Activated CD4-positive, CD25-positive, alpha-beta regulatory T cell treated with anti-CD3 and anti-CD28 coated beads, Interleukin-2, amount 50 U/mL, for 24 hours (primary cell): Measurements from ENCODE around the gene ARPIN.
"Not testable (repeated sequence)": the region's sequence is repeated elsewhere in the genome, so short reads cannot be mapped to it uniquely, and the experiment has no call there.

Experiments used
- ATAC-seq, 2 donors: fragments of 150-1000 bp; cut with Tn5 transposase; one replicate each; pipeline ENCODE4 v1.10.0; 2021; ENCODE audit warnings: mild to moderate bottlenecking in 1 of 2, moderate library complexity in 1 of 2

ARPIN gene

DNA sequence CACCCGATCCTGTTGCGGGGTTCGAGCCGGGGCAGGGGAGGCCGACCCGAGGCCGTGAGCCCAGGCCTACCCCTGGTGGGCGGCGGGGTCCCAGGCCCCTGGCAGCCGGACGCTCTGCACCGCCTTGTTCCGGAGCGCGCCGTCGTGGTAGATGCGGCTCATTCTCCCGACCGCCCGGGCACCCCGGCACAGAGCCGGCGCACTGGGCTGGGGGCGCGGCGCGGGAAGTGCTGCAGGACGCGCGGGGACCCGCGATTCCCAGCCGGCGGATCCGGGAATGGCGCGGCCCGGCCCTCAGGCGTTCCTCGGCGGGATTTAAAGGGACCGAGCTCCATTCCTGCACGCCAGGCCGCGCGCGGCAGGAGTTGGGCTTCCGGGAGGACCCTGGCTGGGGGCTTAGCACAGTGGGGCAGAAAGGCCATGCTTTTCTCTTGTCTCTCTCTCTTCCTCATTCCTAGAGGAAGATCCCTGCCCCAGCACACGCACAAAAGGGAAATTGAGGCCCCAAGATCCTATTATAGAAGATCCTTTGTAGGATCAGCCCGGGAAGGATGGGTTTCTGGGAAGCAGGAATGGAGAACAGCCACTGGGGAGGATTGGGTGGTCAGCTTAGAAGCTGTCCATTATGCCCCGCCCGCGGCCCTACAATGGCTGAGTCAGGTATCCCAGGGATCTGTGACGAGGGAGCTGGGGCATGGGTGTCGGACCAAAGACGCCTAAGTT, at the start of gene ARPIN:
Gene ARPIN (minus strand): TSS at position 279 of the 723 bp plus-strand sequence. CDS start 117 bp downstream, at position 162.
- ATAC-seq, result no peak

DNA sequence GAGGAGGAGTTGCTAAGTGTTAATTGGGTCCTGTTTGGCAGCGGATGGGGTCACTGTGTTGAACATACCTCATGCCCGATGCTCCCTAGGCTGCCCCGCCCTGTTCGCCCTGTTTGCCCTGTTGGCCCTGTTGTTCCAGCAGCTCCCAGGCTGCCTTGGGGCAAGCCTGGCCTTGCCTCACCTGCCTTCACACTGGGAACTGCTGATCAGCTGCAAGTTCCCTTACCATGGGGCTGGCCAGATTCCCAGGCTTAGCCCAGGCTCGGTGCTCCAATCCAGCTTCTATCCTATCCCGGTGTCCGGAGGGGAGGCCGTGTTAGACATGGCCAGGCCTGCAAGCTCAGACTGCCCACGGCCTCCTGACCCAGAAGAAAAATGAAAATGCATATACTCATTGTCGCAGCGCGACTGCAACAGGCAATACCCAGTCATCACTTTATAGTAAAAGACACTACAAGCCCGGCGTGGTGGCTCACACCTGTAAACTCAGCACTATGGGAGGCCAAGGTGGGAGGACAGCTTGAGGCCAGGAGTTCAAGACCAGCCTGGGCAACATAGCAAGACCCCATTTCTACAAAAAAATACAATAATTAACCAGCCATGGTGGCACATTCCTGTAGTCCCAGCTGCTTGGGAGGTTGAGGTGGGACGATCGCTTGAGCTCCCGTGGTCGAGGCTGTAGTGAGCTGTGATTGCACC, 45.5 kb upstream of the ARPIN start:
- ATAC-seq, result no peak

DNA sequence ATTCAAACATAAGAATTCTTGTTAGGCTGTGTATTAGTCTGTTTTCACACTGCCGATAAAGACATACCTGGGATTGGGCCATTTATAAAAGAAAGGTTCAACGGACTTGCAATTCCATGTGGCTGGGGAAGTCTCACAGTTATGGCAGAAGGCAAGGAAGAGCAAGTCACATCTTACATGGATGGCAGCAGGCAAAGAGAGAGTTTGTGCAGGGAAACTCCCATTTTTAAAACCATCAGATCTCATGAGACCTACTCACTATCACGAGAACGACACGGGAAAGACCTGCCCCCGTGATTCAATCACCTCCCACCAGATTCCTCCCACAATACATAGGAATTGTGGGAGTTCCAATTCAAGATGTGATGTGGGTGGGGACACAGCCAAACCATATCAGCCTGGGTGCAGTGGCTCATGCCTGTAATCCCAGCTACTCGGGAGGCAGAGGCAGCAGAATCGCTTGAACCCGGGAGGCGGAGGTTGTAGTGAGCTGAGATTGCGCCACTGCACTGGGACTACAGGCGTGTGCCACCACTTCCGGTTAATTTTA, 42.8 kb upstream of the ARPIN start:
- not testable (repeated sequence) for ATAC-seq

DNA sequence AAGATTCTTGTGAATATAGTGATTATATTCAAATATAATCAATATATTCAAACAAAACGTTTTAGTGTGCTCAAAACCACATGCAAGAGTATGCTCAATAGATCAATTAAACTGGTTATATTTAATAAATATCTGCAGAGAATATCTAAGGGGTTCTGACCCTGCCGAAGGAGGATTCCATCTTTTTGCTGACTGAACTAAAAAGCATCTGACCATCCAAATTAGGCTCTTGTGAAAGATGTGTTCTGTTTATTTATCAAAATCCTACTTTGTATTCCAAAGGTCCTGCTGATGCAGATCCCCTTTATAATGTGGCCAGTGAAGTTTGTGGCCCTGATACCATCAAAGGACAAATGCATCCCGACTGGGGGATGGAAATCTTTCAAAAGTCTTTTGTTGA, 41.8 kb upstream of the ARPIN start:
- ATAC-seq, result no peak

DNA sequence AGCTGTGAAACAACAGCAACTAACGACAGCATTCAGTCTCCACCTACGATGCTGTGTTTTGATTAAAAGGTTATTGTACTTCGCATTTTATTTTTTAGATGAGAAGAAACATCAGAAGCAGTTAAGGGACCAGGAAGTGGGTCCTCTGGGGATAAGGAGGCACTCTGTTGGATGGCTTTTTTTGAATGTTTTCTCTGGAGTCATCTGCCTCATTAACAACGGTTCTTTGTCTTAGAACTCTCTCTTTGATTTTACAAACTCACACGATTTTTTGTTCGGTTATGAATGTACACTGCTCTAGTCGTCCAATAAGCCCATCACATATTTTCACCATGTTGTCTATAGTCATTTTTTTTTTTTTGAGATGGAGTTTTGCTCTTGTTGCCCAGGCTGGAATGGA, 36.0 kb upstream of the ARPIN start:
- ATAC-seq, result no peak

DNA sequence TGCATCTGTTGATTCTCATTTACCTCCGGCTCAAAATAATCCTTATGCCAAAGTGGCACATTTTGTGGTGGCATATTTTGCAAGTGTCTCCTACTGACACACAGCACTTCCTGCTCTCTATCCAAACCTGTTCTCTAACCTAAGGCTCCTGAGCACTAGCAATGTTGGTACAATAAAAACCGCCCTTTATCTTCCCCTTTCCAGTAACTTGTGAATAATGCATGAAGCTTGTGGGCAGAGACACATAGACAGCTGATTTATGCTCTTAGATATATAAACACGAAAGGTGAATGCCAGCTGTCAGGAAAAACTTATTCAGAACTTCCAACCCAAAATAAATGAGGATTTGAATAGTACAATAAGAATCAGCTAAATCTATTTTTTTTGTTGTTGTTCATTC, 34.6 kb upstream of the ARPIN start:
- no peak for ATAC-seq

DNA sequence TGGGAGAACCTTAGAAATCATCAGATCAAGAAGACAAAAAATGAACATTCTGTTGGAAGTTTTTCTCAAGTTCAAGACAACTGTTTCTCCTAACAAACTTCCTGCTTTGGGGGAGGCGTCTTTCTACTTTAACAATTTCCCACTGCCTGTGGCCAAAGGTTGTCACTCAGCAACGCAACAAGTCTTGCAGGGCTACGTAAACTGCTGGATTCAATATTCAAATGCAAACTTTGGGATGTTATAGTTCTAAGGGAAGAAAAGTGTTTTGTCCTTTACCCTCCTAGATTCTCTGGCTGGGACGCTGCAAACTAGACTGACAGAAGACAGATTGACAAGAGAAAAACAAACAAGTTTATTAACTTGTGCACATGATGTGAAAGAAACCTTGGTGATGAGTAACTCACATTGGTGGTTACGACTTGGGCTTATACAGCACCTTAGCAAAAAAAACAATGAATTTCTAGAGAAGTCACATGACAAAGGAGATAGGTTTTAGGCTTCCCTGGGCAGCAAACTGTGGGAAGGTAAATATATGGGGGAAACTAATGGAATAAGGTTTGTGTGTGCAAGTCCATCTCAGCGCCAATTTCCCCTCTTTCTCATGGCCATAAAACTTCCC, 34.0 kb upstream of the ARPIN start:
- ATAC-seq, result peak in 1 of 2 donors; percentile 20

DNA sequence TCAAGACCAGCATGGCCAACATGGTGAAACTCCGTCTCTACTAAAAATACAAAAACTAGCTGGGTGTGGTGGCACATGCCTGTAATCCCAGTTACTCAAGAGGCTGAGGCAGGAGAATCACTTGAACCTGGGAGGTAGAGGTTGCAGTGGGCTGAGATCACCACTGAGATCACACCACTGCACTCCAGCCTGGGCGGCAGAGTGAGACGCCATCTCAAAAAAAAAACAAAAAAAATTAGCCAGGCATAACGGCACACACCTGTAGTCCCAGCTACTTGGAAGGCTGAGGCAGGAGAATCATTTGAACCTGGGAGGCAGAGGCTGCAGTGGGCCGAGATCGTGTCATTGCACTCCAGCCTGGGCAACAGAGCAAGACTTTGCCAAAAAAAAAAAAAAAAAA, 31.0 kb upstream of the ARPIN start:
- not testable (repeated sequence) for ATAC-seq

DNA sequence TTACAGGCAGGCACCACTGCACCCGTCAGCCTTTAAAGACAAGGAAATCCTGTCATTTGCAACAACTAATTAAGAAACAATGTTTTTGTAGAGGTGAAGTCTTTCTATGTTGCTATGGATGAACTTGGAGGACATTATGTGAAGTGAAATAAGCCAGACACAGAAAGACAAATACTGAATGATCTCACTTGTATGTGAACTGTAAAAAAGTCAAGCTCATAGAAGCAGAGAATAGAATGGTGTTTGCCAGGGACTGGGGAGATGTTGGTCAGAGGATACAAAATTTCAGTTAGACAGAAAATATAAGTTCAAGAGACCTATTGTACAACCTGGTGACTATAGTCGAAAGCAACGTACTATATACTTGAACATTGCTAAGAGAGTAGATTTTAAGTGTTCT, 27.2 kb upstream of the ARPIN start:
- no peak for ATAC-seq

DNA sequence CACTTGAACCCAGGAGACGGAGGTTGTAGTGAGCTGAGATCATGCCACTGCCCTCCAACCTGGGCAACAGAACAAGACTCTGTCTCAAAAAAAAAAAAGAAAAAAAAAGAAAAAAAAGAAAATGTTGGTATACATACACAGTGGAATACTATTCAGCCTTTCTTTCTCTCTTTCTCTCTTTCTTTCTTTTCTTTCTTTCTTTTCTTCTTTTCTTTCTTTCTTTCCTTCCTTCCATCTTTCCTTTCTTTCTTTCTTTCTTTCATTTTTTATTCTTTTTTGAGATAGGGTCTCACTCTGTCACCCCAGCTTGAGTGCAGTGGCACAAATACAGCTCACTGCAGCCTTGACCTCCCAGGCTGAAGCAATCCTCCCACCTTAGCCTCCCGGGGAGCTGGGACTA, 26.6 kb upstream of the ARPIN start:
- not testable (repeated sequence) for ATAC-seq

DNA sequence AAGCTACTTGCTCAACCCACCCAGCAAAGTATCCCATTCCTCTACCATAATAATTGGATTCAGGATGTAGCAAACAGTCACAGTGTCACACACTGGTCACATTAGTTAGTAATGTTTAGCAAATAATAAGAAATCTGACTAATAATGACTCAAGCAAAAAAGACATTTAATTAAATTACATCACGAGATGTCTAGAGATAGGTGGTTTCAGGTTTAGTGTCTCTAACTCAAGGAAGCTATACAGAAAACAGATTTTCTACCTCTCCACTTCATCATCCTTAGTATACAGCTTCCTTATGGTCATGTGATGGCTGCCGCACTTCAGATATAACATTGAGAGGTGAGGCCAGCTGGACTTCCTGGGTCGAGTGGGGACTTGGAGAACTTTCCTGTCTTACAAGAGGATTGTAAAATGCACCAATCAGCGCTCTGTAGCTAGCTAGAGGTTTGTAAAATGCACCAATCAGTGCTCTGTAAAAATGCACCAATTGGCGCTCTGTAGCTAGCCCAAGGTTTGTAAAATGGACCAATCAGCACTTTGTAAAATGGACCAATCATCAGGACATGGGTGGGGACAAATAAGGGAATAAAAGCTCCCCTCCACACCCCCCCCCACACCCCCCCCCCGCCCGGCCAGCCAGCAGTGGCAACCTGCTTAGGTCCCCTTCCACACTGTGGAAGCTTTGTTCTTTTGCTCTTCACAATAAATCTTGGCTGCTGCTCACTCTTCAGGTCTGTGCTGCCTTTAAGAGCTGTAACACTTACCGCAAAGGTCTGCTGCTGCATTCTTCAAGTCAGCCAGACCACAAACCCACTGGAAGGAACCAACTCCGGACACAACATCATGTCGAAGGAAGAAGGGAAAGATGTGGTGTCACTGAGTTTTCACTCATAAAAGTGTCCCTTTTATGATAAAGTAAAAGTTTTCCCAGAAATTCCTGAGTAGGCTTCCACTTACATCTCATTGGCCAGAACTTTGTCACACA, 24.9 kb upstream of the ARPIN start:
- peak; percentile 86 to 87 for ATAC-seq

DNA sequence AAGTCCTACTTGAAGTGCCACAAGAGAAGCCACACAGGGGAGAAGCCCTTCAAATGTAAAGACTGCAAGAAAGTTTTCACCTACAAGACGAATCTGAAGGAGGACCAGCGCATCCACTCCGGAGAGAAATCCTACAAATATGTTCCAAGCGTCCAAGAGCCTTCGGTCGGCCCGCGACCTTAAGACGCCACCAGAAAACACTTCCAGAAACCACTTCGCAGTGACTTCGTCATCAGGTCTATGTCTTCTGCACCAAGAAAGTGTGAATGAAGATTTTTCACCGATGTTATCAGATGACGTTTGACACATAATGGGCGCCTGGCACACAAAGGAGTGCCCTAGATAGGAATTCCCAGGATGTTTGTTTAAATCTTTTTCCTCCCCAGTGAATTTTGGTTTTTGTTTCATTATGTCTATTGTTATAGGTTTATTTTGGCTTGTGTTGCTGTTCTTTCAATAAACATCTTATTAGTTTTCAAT, 24.1 kb upstream of the ARPIN start:
- no peak for ATAC-seq

DNA sequence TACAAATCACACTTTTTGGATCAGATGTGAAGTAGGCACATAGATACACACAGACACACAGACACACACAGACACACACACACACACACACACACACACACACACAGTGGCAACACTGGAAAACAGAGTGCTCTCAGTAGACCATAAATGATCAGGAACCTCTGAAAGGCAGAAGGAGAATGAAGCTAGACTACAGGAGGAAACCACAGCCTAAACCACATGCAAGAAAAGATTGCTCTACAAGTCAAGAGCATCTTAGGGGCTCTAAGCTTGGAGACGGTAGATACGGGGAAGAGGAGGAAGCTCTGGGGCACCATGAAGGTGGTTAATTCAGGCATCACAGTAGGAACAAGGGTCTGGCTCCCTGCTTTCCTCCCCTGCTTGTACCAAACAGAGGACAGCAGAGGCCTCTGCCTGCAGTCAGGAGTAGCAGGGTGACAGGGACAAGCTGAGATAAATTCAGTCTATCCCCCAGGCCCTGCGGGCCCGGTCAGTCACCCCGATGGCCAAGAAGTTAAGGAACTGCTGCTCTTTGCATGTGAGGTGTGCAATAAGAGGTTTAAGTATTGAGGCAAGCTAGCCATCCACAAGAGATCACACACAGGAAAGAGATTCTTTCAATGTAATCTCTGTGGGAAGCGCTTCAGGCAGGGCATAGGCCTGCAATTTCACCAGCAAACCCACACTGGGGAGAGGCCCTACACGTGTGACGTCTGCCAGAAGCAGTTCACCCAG, 23.5 kb upstream of the ARPIN start:
- ATAC-seq, result peak in 1 of 2 donors; percentile 26

DNA sequence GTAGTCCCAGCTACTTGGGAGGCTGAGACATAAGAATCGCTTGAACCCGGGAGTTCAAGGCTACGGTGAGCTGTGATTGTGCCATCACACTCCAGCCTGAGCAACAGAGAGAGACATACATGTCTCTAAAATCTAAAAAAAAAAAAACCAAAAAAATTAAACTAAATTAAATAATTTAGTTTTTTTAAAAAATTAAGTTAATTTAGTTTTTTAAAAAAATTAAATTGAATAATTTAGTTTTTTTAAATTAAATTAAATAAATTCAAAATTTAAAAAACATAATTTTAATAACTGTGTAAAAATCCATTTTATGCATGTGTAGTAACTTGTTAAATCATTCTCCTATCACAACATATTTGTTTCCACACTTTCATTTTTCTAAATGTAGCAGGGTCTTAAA, 20.1 kb upstream of the ARPIN start:
- ATAC-seq, result no peak

DNA sequence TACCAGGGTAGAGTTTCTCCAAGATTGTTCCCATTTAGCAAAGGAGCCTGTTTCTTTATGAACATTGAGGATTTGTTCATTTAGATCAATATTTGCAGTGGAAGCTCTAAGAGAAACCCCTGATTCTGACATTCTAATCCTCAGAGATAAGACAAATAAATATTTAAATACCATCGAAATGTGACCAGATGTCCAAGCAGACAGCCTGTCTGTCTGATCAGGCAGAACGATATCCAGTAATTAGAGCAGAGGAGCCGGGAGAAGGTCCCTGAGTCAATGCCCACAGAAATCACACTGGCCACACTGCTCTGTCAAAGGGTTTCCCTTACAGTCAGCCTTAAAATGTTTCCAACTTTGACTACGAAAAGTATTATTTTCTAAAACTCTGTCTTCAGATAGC, 15.7 kb upstream of the ARPIN start:
- no peak for ATAC-seq

DNA sequence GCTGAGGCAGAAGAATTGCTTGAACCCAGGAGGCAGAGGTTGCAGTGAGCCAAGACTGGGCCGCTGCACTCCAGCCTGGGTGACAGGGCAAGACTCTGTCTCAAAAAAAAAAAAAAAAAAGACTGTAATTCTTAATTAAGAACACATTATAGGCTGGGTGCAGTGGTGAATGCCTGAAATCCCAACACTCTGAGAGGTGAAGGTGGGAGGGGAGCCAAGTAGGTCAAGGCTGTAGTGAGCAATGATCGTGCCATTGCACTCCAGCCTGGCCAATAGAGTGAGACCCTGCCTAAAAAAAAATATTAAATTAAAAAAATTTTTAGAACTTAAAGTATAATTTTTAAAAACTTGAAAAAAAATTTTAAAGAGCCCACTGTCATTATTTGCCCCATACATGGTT, 13.4 kb upstream of the ARPIN start:
- ATAC-seq, result no peak

DNA sequence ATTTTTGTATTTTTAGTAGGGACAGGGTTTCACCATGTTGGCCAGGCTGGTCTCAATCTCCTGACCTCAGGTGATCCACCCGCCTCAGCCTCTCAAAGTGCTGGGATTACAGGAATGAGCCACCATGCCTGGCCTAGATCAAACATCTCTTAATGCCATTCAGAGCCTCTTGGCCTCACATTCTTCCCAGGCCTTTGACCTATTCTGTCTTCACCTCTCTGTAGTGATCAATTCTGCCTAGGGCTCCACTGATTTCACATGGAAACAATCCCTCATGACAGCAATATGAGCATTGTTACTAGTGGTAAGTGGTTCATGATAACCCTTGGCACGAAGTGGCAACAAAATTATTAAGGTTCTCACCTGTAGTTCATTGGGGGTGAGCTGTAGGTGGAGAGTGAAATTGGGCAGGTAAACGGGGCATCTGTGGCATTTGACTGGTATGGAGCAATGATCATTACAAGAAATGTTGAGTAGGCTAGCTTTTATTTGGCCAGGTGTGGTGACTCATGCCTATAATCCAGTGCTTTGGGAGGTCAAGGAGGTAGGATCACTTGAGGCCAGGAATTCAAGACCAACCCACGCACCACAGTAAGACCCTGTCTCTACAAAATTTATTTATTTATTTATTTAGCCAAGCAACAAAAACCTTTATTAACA, 4.8 kb upstream of the ARPIN start:
- no peak for ATAC-seq

DNA sequence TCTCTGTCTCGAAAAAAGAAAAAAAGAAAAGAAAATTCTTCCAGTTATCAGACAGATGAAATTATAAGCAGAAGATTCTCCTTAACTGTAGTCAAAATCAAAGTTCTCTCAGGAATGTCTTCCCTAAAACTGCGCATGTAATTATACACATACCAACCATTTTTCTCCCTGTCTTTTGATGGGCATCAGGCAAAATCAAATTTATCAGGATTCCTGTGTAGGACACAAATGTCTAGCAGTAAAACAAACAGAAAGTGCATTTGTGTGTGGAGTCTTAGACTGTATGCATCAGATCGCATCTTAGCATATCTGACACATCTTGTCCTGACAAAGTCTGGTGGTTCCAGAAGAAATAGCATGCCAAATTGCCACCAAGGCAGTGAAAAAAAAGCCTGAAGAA, 3.9 kb upstream of the ARPIN start:
- no peak for ATAC-seq

DNA sequence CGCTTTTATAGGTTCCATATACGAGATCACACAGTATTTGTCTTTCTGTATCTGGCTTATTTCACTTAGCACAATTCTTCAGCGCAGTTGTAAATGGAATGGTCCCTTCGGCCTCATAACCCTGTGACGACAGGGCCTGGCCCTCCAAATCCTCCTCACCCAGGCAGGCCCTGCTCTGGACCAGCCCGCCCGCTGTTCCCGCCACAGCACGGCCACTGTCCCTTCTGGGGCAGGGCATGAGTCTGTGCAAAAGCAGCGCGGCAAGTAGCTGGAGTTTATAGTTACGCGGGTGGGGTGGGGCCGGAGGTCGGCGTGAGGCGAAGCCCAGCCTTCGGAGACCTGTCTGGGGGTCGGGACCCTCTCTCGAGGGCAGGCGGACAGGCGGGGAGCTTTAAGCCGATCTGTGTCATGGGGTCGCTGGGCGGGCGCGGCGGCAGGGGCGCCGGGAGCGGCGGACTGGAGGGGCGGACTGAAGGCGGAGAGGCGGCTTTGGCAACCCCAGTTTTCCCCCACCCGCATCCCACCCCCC, 543 bp downstream of the ARPIN start:
- ATAC-seq, result no peak

DNA sequence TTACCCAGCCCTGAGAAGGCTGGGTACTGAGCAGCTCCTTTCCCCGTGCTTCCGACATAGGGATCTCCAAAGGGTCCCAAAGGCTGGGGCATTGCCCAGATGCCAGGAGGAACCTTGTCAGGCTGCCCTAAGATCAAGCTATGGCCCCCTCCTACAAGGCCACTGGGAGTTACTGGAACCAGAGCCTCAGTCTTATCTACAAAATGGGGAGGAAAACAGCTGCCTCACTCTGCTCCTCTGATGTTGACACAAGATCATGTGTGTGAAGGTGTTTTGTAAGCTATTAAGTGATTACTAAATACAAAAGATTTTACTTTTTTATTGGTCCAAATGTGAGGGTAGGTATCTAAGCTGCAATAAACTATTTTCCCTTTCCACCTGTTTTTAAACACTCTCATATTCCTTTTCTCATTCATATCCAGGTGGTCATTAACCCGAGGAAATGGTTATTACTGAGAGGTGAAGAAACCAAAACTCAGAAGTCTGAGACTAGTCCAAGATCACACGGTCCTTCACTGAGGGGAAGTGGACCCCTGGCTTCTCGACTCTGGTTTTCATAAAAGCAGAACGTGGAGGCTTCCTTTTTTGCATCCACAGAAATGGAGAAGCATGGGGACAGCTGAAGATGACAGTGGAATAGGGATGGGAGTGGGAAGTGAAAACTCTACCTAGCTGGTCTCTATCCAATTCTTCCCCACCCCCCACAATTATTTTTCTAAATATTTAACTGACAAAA, 1.7 kb downstream of the ARPIN start:
- ATAC-seq, result no peak
